HepG2 (cell line): ENCODE results near the gene HMGN1. TPM values are rescaled to one million over a fixed set of nuclear protein-coding genes. Genes with fewer than 3 reads are reported as not detected.

ENCODE experiments used
- ATAD3A ChIP-seq: sonication (generic); formaldehyde crosslinking; IDR thresholded peaks from 2 replicates; pipeline ENCODE4 v1.4.0; 2020; ENCODE audit warnings: missing genetic modification reagents
- ATF7-NPFF ChIP-seq: sonication (generic); formaldehyde crosslinking; IDR thresholded peaks from 2 replicates; pipeline ENCODE4 v1.8.1; 2023; ENCODE audit warnings: mild to moderate bottlenecking, low read depth, missing genetic modification reagents, moderate library complexity
- KAT8 ChIP-seq: IDR thresholded peaks from 2 replicates; pipeline ENCODE4 v1.6.1; 2016; ENCODE audit warnings: missing genetic modification reagents, missing compliant biosample characterization
- MED8 ChIP-seq: sonication (generic); formaldehyde crosslinking; IDR thresholded peaks from 2 replicates; pipeline ENCODE4 v1.8.1; 2023; ENCODE audit warnings: mild to moderate bottlenecking, missing genetic modification reagents; ENCODE audit not compliant: insufficient replicate concordance
- MXD4 ChIP-seq: IDR thresholded peaks from 2 replicates; pipeline ENCODE4 v1.6.1; 2016; ENCODE audit warnings: mild to moderate bottlenecking, missing biosample characterization, missing genetic modification reagents
- SNAPC2 ChIP-seq: sonication (generic); formaldehyde crosslinking; IDR thresholded peaks from 2 replicates; pipeline ENCODE4 v1.8.1; 2022; ENCODE audit warnings: mild to moderate bottlenecking, missing genetic modification reagents
- ZFP37 ChIP-seq: sonication (generic); formaldehyde crosslinking; IDR thresholded peaks from 2 replicates; pipeline ENCODE4 v1.4.0; 2020; ENCODE audit warnings: missing genetic modification reagents, borderline replicate concordance
- ZNF143 ChIP-seq: sonication (generic); formaldehyde crosslinking; IDR thresholded peaks from 2 replicates; pipeline ENCODE4 v1.4.0; 2020; ENCODE audit warnings: missing genetic modification reagents
- ZNF281 ChIP-seq: sonication (generic); formaldehyde crosslinking; IDR thresholded peaks from 2 replicates; pipeline ENCODE4 v1.4.0; 2020; ENCODE audit warnings: missing genetic modification reagents, borderline replicate concordance
- ZNF296 ChIP-seq: sonication (generic); formaldehyde crosslinking; conservative IDR thresholded peaks from 2 replicates; pipeline ENCODE4 v1.5.0; 2020; ENCODE audit warnings: mild to moderate bottlenecking, missing genetic modification reagents
- ZNF530 ChIP-seq: sonication (generic); formaldehyde crosslinking; IDR thresholded peaks from 2 replicates; pipeline ENCODE4 v1.5.0; 2020; ENCODE audit warnings: low read depth, mild to moderate bottlenecking, missing genetic modification reagents
- ZNF547 ChIP-seq: sonication (generic); formaldehyde crosslinking; IDR thresholded peaks from 2 replicates; pipeline ENCODE4 v1.5.1; 2020; ENCODE audit warnings: mild to moderate bottlenecking, missing genetic modification reagents
- ZNF660 ChIP-seq: sonication (generic); formaldehyde crosslinking; IDR thresholded peaks from 2 replicates; pipeline ENCODE4 v1.5.1; 2020; ENCODE audit warnings: mild to moderate bottlenecking, low read depth, missing genetic modification reagents, borderline replicate concordance
- ZNF83 ChIP-seq: sonication (generic); formaldehyde crosslinking; IDR thresholded peaks from 2 replicates; pipeline ENCODE4 v1.4.0; 2020; ENCODE audit warnings: missing genetic modification reagents, mild to moderate bottlenecking, borderline replicate concordance
- polyA plus RNA-seq, 8 experiments: library from polyadenylated mRNA; depleted of rRNA in 3 of 8; stranded (reverse) in 7 of 8; unstranded in 1 of 8; fragments of >200 nt; fragmentation: Illumina TruSeq in 4 of 8; extraction: Trizol in 4 of 8; gene quantifications; 2 replicates each; pipeline versions ENCODE4 v1.2.1 to v1.2.3, GENCODE V29; 2011 to 2016; ENCODE audit warnings: low read depth in 4 of 8, missing spikeins in 1 of 8, mixed read lengths in 1 of 8; ENCODE audit not compliant: insufficient read depth in 1 of 8
- total RNA-seq, 5 experiments: library from RNA; depleted of rRNA; stranded (reverse); fragments of >200 nt; fragmentation: Illumina TruSeq; extraction: Trizol; gene quantifications; 2 replicates each; pipeline ENCODE4 v1.2.3, GENCODE V29; 2016; ENCODE audit warnings: low read depth in 1 of 5
- TF ChIP-seq, protein P1 (sequence below): IDR thresholded peaks from 2 replicates; pipeline ENCODE4 v1.6.1; 2016; ENCODE audit warnings: low read depth, control low read depth
- TF ChIP-seq, protein P2 (sequence below): sonication (generic); formaldehyde crosslinking; IDR thresholded peaks from one replicate; pipeline ENCODE4 v1.5.1; 2020; ENCODE audit warnings: mild to moderate bottlenecking, missing genetic modification reagents; ENCODE audit errors: not compliant biosample characterization

The HMGN1 gene
- total and polyA plus RNA-seq, 2 of the 13 experiments (the other 11 are each of a cell fraction or from before 2014, with no cell fraction given): 104 to 286 TPM

DNA sequence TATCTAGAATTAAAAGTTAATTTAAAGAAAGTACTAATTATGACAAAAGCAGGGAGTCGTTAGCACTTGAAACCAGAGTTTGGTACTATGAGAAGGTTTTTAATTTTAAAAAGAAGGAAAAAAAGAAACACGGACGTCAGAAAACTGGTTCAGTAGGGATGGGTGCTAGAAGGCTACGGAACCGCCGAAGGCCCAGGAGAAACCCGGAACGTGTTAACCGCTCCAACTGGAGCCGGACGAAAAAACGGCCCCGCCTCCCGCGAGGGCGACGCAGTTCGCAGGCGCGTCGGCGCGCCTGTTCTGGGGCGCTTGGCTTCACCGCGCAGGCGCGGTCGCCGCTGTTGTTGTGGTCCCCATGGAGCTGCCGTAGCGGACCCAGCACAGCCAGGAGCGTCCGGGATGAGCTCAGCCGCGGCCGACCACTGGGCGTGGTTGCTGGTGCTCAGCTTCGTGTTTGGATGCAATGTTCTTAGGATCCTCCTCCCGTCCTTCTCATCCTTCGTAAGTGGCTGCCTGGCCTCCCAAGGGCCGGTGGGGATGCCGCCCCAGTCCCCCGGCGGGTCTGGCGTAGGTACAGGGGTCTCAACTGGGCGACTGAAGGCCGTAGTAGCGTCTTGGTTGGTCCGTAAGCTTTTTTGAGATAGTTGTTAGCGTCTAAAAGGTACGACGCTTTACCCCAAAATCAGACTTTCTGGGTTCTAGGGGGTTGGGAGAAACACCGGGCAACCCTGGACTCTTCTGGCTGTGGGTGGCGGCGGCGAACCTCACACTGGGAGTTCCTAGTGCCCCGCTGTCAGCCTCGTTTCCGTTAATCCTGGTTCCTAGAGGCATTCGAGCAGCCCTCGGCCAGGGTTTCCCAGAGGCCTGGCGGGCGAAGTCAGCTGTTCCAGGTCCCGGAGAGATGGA, 31.4 kb upstream of the HMGN1 start (continued):
- TF ChIP-seq, protein P1, sequence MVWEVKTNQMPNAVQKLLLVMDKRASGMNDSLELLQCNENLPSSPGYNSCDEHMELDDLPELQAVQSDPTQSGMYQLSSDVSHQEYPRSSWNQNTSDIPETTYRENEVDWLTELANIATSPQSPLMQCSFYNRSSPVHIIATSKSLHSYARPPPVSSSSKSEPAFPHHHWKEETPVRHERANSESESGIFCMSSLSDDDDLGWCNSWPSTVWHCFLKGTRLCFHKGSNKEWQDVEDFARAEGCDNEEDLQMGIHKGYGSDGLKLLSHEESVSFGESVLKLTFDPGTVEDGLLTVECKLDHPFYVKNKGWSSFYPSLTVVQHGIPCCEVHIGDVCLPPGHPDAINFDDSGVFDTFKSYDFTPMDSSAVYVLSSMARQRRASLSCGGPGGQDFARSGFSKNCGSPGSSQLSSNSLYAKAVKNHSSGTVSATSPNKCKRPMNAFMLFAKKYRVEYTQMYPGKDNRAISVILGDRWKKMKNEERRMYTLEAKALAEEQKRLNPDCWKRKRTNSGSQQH (CRISPR knock-in tag): no peak
- TF ChIP-seq, protein P2, sequence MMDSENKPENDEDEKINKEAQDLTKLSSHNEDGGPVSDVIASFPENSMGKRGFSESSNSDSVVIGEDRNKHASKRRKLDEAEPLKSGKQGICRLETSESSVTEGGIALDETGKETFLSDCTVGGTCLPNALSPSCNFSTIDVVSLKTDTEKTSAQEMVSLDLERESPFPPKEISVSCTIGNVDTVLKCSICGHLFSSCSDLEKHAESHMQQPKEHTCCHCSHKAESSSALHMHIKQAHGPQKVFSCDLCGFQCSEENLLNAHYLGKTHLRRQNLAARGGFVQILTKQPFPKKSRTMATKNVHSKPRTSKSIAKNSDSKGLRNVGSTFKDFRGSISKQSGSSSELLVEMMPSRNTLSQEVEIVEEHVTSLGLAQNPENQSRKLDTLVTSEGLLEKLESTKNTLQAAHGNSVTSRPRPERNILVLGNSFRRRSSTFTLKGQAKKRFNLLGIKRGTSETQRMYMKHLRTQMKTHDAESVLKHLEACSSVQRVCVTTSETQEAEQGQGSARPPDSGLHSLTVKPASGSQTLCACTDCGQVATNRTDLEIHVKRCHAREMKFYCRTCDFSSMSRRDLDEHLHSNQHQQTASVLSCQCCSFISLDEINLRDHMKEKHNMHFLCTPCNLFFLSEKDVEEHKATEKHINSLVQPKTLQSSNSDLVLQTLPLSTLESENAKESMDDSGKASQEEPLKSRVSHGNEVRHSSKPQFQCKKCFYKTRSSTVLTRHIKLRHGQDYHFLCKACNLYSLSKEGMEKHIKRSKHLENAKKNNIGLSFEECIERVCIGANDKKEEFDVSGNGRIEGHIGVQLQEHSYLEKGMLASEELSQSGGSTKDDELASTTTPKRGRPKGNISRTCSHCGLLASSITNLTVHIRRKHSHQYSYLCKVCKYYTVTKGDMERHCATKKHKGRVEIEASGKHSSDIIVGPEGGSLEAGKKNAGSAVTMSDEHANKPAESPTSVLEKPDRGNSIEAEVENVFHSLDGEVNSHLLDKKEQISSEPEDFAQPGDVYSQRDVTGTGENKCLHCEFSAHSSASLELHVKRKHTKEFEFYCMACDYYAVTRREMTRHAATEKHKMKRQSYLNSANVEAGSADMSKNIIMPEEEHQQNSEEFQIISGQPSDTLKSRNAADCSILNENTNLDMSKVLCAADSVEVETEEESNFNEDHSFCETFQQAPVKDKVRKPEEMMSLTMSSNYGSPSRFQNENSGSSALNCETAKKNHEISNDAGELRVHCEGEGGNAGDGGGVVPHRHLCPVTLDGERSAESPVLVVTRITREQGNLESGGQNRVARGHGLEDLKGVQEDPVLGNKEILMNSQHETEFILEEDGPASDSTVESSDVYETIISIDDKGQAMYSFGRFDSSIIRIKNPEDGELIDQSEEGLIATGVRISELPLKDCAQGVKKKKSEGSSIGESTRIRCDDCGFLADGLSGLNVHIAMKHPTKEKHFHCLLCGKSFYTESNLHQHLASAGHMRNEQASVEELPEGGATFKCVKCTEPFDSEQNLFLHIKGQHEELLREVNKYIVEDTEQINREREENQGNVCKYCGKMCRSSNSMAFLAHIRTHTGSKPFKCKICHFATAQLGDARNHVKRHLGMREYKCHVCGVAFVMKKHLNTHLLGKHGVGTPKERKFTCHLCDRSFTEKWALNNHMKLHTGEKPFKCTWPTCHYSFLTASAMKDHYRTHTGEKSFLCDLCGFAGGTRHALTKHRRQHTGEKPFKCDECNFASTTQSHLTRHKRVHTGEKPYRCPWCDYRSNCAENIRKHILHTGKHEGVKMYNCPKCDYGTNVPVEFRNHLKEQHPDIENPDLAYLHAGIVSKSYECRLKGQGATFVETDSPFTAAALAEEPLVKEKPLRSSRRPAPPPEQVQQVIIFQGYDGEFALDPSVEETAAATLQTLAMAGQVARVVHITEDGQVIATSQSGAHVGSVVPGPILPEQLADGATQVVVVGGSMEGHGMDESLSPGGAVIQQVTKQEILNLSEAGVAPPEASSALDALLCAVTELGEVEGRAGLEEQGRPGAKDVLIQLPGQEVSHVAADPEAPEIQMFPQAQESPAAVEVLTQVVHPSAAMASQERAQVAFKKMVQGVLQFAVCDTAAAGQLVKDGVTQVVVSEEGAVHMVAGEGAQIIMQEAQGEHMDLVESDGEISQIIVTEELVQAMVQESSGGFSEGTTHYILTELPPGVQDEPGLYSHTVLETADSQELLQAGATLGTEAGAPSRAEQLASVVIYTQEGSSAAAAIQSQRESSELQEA (CRISPR knock-in tag): no peak
- no peak for TF ChIP-seq ZNF660
- no peak; the same call in 1 of the 2 replicates for TF ChIP-seq ZNF83 (CRISPR knock-in tag)
- TF ChIP-seq KAT8 (CRISPR knock-in tag): peak; percentile 75
- no peak for TF ChIP-seq ZNF281
- no peak for TF ChIP-seq ATAD3A (CRISPR knock-in tag)
- no peak; the same call in 1 of the 2 replicates for TF ChIP-seq MXD4 (CRISPR knock-in tag)
- no peak for TF ChIP-seq ZNF296 (CRISPR knock-in tag)
- TF ChIP-seq MED8 (CRISPR knock-in tag): no peak
- TF ChIP-seq ZNF547: 0 out of 2 replicates have a peak, but pooled peaks have one; percentile 60
- TF ChIP-seq ZFP37 (CRISPR knock-in tag): no peak
- no peak for TF ChIP-seq ZNF143
- TF ChIP-seq ZNF530 (CRISPR knock-in tag): no peak
- no peak for TF ChIP-seq SNAPC2 (CRISPR knock-in tag)
- TF ChIP-seq ATF7-NPFF (CRISPR knock-in tag): no peak
